GM19043 (cell line): ENCODE data around the gene AQP1.

ENCODE experiments used
- ATAC-seq: cut with Tn5 transposase; IDR thresholded peaks from one replicate; pipeline ENCODE4 v1.9.1; 2021; ENCODE audit warnings: low read depth; ENCODE audit not compliant: unreplicated experiment

AQP1 gene

DNA sequence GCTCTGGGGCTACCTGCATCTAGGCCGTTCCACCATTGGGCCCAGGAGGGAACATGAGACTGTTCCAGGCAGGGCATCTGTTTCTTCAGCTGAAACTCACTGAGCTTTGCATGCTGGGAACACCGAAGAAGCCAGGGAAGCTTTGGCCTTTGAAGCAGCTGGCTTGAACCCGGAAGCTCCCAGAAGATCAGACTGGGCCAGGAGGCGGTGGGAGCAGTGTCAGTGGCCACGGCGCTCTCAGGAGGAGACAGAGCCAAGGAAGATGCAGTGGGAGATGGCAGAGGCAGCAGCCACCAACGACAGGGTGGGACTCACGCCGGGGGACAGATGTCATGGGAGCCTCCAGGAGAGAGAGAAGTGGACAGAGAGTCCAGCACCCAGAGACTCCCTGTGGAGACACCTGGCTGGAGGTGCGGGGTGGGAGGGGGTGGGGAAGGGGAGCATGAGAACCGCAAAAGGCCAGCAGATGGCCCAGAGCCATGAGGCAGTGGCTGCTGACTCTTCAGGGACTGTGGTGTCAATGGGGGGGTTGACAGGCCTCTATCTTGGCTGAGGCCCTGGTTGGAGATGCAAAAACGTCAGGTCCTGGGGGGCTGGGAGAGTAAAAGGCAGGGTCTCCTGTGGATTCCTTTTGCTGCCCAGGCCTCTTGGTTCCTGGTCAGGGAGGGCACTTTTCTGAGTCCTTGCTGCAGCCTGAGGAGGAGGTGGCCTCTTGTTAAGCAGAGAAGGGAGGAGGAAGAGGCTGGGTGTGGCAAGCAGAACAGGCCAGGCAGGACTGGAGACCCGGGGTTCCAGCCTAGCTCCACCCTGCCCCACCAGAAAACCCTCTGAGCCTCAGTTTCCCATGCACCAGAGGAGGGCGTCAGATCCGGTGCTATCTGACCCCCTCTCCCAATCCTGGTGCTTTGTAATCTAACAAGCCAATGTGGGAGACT is 6.3 kb upstream of the AQP1 start:
- ATAC-seq, result no peak

DNA sequence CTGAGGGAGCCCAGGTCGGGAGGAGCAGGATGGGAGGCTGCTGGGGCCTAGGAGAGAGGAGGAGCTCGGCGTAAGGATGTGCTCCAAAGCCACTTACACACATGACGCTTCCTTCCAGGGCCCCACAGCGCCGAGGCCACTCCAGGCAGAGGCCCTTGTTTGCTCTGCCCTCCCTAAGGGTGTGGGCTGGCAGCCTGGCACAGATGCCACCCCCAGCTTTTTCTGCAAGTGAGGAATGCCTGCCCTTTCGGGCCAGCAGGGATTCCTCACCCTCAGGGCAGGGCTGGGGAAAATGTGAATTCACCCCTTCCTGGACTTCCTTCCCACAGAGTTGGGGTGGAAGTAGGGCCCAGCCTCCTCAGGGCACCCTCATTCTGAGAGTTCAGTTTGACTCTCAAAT is 5.6 kb upstream of the AQP1 start:
- no peak for ATAC-seq

DNA sequence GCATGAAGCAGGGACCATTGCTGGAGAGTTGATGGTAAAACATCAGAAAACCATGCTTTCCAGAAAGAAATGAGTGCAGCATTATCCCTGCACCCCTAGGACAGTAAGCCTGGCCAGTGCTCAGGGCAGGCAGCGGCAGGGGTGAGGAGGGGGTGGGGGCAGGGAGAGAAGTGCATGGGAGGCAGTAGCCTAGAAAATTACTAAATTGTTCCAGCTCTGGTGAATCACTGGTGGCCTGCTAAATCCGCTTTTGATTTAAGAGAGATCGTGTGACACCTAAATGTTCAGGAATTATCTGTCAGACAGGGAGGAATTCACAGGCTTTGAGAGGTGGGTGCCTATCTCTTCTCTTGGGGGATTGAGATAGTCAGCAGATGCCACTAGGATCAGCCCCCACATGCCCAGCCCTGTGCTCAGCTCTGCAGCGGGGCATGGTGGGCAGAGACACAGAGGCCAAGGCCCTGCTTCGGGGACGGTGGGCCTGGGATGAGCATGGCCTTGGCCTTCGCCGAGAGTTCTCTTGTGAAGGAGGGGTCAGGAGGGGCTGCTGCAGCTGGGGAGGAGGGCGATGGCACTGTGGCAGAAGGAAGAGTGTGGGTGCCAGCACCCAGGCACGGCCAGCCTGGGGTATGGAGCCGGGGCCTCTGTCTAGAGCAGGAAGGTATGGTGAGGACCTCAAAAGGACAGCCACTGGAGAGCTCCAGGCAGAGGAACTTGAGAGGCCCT is 5.0 kb upstream of the AQP1 start:
- no peak for ATAC-seq

DNA sequence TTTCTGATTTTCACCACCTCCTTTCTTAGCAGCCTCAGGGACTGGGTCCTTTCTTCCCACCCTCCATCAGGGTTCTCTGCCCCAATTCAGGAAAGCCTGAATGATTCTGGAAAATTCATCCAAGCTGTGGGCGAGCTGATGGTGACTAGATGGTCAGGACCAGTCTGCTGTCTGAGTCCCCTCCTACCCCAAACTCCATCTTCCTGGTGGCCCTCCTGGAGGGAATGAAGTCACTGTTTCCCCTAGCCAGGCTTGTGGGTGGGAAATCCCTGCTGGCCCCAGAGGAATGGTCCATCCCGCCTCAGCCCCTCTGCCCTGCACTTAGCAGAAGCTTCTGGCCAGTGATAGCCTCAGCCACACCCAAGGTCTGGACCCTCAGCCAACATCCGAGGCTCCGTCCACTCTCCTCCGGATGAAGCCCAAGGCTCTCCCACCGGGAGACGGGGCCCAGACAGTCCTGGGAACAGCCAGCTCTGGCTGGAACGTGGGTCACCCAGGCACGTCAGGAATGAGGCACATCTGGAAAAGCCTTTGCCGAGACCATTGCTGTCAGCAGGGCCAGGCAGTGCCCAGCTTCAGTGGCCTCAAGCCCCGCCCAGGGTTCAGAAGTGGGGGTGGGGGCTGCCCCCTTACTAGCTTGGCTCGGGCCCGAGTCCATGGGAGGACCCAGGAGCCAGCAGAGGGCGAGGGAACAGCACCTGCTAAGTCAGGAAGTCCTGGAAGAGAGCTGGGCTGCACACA is 4.0 kb upstream of the AQP1 start:
- no peak for ATAC-seq

DNA sequence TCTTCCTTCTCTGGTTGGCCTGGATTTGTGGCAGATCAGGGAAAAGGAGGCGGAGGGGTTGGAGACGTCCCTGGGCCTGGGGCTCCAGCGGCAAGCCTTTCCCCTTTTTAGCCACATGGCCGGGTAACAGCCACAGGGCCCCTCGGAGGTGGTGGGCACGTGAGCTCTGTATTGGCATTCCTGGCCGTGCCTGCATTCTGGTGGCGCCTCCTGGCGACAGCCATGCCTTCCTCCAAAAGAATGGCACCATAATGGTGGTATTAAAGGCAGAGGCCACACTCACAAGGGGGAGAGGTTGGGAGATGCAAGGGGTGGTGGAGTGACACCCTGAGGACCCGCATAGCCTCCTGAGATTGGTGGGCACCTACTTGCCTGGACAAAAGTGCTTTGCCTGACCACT is 3.0 kb upstream of the AQP1 start:
- no peak for ATAC-seq

DNA sequence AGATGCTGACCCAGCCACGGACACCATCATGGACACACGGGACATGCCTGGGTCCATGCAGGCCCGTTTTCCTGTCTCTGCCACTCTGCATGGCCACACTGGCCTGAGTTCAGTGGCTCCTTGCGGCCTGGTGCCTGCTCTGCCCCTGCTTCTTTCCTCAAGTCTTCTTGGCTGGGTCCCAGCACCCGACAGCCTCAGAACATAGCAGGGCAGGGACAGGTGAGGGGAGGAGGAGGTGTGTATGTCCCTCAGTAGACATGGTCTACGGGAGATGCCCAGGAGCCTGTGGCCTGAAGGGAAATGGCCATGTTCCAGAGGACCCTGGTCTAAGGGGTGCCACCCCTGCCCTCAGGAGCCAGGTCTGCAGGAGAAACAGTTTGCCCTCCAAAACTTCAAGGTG is 2.2 kb upstream of the AQP1 start:
- no peak for ATAC-seq

DNA sequence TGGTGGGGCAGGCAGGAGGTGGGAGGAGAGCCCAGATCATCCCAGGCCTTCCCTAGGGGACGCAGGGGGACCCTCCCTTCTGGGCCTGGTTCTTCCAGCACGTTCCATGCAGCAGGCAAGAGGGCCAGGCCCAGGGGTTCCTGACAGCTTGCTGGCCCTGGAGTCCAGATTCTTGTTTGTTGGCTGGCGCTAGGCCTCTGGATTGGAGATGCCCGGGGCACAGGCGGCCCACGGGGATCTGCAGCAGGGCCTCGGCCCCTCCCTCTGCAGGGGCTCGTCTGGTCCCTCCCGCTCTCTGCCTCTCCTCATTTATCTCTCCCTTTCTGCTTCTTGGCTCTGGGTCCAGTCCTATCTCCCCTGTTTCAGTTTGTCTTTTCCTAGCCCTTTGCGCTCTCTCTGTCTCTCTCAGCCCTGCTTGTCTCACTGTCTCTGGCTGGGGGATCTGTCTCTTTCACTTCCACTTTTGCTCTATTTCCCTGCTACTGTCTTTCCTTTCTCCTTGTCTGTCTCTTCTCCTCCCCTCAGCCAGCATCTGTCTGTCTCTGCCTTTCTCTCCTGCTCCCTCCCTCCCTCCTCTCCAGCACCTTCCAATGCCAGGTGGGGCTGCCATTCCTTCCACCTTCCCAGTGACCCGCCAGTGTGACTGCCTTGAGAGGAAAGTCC is 1.1 kb upstream of the AQP1 start:
- ATAC-seq, result no peak

DNA sequence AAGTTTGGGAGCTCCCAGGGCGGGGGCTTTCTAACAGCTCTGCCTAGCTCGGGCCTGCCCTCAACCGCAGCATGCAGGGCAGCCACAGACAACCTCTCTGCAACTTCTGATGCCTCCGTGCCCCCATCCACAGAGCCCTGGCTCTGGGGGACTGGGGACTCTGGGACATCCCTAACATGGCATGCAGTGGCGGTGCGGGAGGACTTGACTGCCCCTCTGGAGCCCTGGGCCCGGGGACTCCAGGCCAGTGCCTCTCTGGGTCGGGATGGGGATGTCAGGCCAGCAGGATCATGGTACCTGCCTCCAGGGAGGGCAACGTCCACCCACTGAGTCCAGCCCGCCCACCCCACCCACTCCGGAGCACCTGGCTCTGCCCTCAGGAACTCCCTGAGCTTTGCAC is 520 bp upstream of the AQP1 start:
- no peak for ATAC-seq

DNA sequence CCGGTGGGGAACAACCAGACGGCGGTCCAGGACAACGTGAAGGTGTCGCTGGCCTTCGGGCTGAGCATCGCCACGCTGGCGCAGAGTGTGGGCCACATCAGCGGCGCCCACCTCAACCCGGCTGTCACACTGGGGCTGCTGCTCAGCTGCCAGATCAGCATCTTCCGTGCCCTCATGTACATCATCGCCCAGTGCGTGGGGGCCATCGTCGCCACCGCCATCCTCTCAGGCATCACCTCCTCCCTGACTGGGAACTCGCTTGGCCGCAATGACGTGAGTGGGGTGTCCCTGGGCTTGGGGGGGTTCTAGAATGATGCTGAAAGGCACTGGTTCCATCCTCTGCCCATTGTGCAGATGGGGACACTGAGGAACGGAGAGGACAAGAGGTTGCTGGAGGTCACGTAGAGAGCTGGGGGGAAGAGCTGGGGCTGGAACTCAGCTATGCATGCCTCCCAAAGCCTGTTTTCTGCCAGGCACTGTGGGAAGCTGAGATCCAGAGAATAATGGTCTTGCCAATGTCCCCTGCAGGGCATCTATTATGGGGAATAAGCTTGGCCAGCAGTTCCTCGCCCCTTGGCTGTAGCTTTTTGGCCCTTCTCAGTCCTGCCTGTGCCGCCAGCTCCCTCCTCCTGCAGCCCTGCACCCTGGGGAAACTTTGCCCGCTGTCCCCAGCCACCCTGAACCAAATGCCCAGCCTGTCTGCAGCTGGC is 523 bp downstream of the AQP1 start:
- no peak for ATAC-seq

DNA sequence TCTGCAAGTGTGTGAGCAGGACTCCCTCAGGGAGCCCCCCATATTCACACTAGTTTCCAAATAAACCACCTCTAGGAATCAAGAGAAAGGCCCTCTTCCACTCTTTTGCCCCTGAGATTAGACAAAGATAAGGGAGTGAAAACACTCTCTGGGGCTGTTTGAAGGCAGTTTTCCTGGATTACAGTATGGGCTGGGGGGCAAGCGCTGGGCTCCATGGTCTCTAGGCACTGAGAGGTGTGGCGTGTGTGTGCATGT is 1.0 kb downstream of the AQP1 start:
- ATAC-seq, result no peak

DNA sequence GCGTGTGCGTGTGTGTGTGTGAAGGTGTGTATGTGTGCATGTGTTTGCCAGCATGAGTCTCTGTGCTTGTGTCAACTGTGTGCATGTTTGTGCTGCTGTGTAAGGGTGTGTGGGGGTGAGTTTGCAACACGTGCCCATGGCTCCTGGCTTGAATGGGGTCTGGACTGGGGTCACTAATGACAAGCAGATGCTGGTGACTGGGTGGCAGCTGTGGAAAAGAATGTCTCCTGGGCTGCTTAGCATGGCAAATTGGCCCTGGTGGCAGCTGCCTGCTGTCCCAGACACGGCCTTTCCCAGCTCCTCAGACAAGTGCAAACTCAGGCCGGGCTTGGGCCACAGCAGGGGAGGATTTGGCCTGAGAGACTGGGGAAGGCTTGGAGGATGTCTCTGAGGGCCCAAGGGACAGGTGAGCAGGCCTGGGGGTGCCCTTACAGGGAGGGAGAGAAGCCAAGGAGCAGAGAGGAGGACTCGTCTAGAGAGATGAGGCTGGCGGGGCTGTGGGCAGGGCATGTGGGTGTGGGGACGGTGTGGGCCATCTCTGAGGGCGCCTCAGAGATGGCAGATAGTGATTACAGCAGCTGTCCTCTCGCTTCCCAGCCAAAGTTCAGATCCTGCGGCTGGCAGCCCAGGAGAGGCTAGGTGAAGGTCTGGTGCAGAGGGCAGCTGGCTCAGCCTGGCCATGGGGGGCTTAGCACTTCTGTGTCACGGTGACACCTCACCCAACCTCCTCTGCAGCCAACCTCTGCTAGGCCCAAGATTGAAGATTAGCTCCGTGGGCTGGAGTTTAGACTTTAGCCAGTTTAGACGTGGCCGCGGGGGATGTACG is 1.5 kb downstream of the AQP1 start:
- ATAC-seq, result no peak

DNA sequence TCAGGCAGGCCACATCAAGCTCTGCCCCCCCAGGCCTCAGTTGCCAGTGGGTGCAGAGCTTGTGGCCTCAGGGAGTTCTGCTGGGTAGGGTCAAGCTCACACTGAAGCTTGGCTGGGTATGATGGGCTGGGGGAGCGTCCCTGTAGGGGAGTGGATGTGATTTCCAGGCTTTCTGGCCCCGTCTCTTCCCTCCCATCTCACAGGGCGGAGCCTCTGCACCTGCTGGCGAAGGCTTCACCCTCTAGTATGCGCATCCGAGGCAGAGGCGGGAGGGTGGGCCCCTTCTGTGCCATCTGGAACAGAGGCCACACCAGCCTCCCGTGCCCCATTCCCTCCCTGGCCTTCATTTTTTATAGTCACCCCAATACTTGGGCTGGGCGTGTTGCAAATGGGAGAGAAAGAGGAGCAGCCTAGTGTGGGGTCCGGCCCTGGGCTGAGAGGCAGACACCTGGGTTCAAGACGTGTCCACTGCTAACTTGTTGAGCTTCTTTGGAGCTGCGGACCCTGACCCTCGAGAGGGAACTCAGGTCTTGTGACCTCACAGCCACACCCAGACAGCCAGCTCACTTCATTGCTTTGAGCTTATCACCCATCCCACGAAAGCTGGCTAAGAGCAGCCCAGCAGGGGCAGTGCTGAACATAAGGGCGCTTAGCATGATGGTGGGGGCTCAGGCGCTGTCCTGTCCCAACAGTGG is 2.3 kb downstream of the AQP1 start:
- no peak for ATAC-seq

DNA sequence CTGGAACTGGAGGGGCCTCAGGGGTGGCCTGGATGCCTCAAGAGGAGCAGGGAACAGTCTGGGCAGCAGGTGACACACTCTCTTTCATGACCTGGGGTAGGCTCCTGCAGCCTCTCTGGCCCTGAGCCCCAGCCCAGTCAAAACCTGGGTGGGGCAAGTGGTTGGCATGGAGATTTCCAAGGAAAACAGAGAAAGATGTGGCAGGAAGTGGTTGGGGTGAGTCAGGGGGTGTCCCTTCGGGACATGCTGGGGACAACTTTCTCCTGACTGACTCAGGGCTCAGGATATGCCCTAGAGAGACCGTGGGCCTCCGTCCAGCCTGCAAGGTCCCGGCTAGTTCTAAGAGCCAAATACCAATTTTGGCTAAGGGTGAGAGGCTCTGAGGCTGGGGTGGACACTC is 2.9 kb downstream of the AQP1 start:
- ATAC-seq, result no peak

DNA sequence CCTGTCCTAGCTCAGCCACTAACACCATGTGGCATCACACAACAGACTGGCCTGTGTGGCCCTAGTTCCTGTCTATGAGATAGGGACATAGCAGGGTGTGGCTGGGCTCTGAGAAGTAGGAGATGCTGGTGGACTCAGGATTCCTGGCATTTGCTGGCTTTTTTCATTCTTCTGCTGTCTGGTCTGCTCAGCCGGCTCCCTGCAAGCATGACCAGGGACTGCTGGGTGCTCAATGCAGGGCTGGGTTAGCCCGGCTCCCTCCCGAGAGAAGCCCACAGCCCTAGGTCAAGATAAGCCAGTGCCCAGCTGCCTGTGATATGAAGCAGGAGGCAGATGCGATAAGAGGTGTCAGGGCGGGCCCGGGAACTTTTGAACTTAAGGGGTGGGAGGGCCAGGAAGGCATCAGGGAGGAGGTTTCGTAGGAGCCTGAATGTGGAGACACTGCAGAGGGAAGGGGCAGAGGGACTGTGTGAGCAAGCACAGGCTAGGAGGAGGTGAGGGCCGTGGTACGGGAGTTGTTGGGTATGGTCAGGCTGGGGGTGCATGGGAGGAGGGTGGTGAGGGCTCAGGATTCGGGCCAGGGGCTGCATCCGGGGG is 3.5 kb downstream of the AQP1 start:
- no peak for ATAC-seq

DNA sequence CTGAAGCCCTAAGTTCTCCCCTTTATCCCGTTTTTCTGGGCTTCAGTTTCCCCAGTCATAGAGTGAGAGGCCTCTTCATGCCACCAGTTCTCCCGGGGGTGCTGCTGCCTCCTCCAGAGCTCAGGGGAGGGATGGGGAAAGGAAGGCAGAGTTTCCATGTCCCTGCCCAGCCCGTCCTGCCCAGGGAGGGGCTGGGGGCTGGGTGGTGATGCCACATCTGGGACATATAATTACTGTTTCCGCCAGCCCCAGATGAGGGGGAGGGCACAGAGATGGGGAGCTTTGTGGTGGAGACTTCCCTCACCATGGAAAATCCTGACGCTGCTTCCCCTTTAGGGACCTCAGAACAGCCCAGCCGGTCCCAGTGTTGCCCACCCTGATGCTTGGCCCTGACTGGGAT is 4.1 kb downstream of the AQP1 start:
- no peak for ATAC-seq

DNA sequence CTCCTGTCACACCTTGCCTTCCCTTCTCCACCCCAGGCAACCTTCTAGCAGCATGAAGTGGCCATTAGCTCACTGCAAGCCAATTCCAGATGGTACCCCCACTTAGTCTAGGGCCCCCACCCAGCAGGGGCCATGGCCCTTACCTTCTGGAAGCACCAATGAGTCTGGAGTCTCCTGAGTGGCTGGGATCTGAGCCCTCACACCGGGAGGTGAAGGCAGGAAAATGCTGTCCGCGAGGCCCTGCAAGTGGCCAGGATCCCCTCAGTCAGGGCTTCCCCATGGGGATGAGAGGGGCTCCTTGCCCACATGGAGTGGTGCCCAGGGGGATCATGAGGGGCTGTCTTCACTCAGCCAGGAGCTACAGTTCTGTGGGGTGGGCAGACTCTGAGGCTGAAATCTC is 4.6 kb downstream of the AQP1 start:
- ATAC-seq, result no peak

DNA sequence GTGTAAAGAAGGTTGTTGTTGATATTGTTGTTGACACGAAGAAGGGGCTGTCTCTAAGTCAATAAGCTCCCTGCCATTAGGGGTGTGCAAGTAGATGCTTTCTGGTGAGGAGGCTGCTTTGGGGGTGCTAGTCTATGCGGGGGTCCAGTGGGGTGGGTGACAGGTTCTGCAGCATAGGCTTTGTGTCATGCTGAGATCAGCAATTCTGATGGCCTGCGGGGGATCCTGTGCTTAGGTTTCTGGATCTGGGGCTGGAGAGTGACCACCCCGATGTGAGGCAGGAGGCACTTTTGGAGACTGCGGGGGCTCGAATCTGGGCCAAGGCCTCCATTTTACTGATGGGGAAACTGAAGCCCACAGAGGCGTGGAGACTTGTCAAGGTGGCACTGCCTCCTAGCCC is 5.1 kb downstream of the AQP1 start:
- no peak for ATAC-seq

DNA sequence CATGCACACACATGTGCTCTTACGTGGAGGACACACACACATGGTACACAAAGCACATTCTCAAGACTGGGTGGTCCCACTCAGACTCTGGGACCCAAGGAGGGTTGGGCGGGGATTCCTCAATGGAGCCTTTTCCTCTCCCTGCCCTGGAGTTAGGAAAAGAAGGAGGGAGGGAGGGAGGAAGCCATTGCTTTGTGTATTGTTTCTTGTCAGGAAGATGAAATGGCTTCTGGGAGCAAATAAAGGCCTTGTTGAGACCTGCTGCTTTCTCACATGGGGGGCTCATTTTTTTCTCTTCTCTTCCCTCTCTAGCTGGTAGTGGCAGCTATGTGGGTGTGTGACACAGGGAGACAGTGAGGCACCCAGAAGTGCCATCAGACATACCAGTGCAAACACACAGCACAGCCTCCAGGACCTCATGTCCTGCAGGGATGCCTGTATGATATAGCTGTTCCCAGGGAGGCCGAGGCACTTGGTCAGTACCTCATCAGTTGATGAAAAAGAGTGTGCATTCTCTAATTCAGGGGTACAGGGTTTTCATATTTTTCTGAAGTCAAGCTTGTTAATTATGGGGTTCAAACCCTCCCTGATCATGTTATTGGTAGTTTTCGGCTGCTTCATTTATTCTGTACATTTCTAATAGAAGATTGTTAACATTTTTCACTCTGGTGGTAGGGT is 5.7 kb downstream of the AQP1 start:
- ATAC-seq, result no peak
